ENCODE measurements around the gene MYRIP.

Gene MYRIP

GRCh38 chr3:39937315-39937714, 127.9 kb downstream of the MYRIP start:
- no peak for DNase-seq (ENCODE audit: low read depth, low spot score)

GRCh38 chr3:39937874-39938273, 128.5 kb downstream of the MYRIP start:
- no peak for DNase-seq (ENCODE audit: low read depth, low spot score)
- H3K4me3 ChIP-seq (ENCODE audit: low read length), result no peak overlapping the region

More at GRCh38 chr3:39937315-39937714, 127.9 kb downstream of the MYRIP start:
- no peak overlapping the region for H3K4me3 ChIP-seq (ENCODE audit: low read length)

- no peak overlapping the region for H3K4me3 ChIP-seq (ENCODE audit: low read length)
- DNase-seq (ENCODE audit: low read depth, low spot score), result no peak
Measured at GRCh38 chr3:39941931-39942330, 132.5 kb downstream of the MYRIP start.

- H3K4me3 ChIP-seq (ENCODE audit: low read length), result no peak overlapping the region
- DNase-seq (ENCODE audit: low read depth, low spot score), result peak; percentile 81
Measured at GRCh38 chr3:39960515-39961191, 151.2 kb downstream of the MYRIP start.

- peak; percentile 47 for DNase-seq (ENCODE audit: low read depth, low spot score)
- H3K4me3 ChIP-seq (ENCODE audit: low read length), result no peak overlapping the region
Measured at GRCh38 chr3:39961230-39961629, 151.8 kb downstream of the MYRIP start.

- no peak for DNase-seq (ENCODE audit: low read depth, low spot score)
- H3K4me3 ChIP-seq (ENCODE audit: low read length), result no peak overlapping the region
Measured at GRCh38 chr3:39962581-39962980, 153.2 kb downstream of the MYRIP start.

GRCh38 chr3:39965461-39965860, 156.1 kb downstream of the MYRIP start:
- no peak overlapping the region for H3K4me3 ChIP-seq (ENCODE audit: low read length)
- DNase-seq (ENCODE audit: low read depth, low spot score), result no peak

- DNase-seq (ENCODE audit: low read depth, low spot score), result no peak
- no peak overlapping the region for H3K4me3 ChIP-seq (ENCODE audit: low read length)
Measured at GRCh38 chr3:39965997-39966396, 156.6 kb downstream of the MYRIP start.

- H3K4me3 ChIP-seq (ENCODE audit: low read length), result no peak overlapping the region
- DNase-seq (ENCODE audit: low read depth, low spot score), result no peak
Measured at GRCh38 chr3:39970982-39971381, 161.6 kb downstream of the MYRIP start.

GRCh38 chr3:39971559-39972031, 162.2 kb downstream of the MYRIP start:
- H3K4me3 ChIP-seq (ENCODE audit: low read length), result no peak overlapping the region
- no peak for DNase-seq (ENCODE audit: low read depth, low spot score)

GRCh38 chr3:39972508-39972907, 163.1 kb downstream of the MYRIP start:
- no peak overlapping the region for H3K4me3 ChIP-seq (ENCODE audit: low read length)
- no peak for DNase-seq (ENCODE audit: low read depth, low spot score)

GRCh38 chr3:39977058-39977794, 167.8 kb downstream of the MYRIP start:
- H3K4me3 ChIP-seq (ENCODE audit: low read length), result no peak overlapping the region
- no peak for DNase-seq (ENCODE audit: low read depth, low spot score)

GRCh38 chr3:39978308-39978707, 168.9 kb downstream of the MYRIP start:
- DNase-seq (ENCODE audit: low read depth, low spot score), result no peak
- no peak overlapping the region for H3K4me3 ChIP-seq (ENCODE audit: low read length)

- DNase-seq (ENCODE audit: low read depth, low spot score), result no peak
- H3K4me3 ChIP-seq (ENCODE audit: low read length), result no peak overlapping the region
Measured at GRCh38 chr3:39980058-39980457, 170.6 kb downstream of the MYRIP start.

- no peak overlapping the region for H3K4me3 ChIP-seq (ENCODE audit: low read length)
- no peak for DNase-seq (ENCODE audit: low read depth, low spot score)
Measured at GRCh38 chr3:39980781-39981180, 171.4 kb downstream of the MYRIP start.

- no peak overlapping the region for H3K4me3 ChIP-seq (ENCODE audit: low read length)
- DNase-seq (ENCODE audit: low read depth, low spot score), result no peak
Measured at GRCh38 chr3:39981547-39982184, 172.3 kb downstream of the MYRIP start.

GRCh38 chr3:39982665-39983357, 173.4 kb downstream of the MYRIP start:
- DNase-seq (ENCODE audit: low read depth, low spot score), result no peak
- no peak overlapping the region for H3K4me3 ChIP-seq (ENCODE audit: low read length)

- no peak overlapping the region for H3K4me3 ChIP-seq (ENCODE audit: low read length)
- DNase-seq (ENCODE audit: low read depth, low spot score), result no peak
Measured at GRCh38 chr3:39989746-39990145, 180.3 kb downstream of the MYRIP start.

- H3K4me3 ChIP-seq (ENCODE audit: low read length), result no peak overlapping the region
Measured at GRCh38 chr3:39990532-39990931, 181.1 kb downstream of the MYRIP start.

GRCh38 chr3:40008796-40009195, 199.4 kb downstream of the MYRIP start:
- DNase-seq (ENCODE audit: low read depth, low spot score), result no peak
- H3K4me3 ChIP-seq (ENCODE audit: low read length), result no peak overlapping the region

More at GRCh38 chr3:39990532-39990931, 181.1 kb downstream of the MYRIP start:
- peak; percentile 44 for DNase-seq (ENCODE audit: low read depth, low spot score)
